Loucy (cell line): Measurements from ENCODE around the gene AAMDC.

Experiments used
- EZH2phosphoT487 ChIP-seq: fragments of 200-600 bp; IDR thresholded peaks from 2 replicates; pipeline ENCODE4 v1.6.1; 2018; ENCODE audit warnings: antibody characterized with exemption, mild to moderate bottlenecking, moderate library complexity, borderline replicate concordance
- TF ChIP-seq, protein P1 (sequence below): fragments of 200-600 bp; sonication (generic); conservative IDR thresholded peaks from 2 replicates; pipeline ENCODE4 v1.5.1; 2014; ENCODE audit warnings: mild to moderate bottlenecking, antibody characterized with exemption, low read length

DNA sequence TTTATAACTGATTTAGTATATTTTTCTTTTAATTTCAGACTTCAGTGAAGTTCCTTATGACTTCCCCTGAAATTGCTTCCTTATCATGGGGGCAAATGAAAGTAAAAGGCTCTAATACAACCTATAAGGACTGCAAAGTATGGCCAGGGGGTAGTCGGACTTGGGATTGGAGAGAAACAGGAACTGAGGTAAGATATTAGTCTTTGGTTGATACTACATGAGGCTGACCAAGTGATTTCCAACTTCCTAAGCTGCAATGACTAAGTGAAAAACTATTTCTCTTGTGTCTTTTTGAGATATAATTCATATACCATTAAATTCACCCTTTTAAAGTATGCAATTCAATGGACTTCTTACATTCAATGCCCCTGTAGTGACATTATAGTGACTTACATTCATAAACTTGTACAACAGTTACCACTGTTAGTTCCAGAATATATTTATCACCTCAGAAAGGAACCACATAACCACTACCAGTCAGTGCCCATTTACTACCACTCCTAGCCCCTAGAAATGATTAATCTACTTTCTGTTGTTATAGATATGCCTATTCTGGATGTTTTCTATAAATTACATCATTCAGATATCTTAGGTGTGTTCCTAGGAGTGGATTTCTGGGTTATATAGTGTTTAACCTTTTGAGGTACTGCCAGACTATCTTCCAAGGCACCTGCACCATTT, 21.6 kb downstream of the AAMDC start:
- TF ChIP-seq, protein P1, sequence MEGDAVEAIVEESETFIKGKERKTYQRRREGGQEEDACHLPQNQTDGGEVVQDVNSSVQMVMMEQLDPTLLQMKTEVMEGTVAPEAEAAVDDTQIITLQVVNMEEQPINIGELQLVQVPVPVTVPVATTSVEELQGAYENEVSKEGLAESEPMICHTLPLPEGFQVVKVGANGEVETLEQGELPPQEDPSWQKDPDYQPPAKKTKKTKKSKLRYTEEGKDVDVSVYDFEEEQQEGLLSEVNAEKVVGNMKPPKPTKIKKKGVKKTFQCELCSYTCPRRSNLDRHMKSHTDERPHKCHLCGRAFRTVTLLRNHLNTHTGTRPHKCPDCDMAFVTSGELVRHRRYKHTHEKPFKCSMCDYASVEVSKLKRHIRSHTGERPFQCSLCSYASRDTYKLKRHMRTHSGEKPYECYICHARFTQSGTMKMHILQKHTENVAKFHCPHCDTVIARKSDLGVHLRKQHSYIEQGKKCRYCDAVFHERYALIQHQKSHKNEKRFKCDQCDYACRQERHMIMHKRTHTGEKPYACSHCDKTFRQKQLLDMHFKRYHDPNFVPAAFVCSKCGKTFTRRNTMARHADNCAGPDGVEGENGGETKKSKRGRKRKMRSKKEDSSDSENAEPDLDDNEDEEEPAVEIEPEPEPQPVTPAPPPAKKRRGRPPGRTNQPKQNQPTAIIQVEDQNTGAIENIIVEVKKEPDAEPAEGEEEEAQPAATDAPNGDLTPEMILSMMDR = no peak
- no peak for TF ChIP-seq EZH2phosphoT487
